Effector memory CD4-positive, alpha-beta T cell (primary cell): ENCODE results near the gene PRDX3.
"Not testable (repeated sequence)": the region's sequence is repeated elsewhere in the genome, so short reads cannot be mapped to it uniquely, and the experiment has no call there.

Source experiments
- DNase-seq, 3 donors: peaks; one replicate each; pipeline ENCODE4 v3.0.0-alpha.2; 2020
- H3K27ac ChIP-seq: 2 replicates; pipeline ENCODE4 v1.7.0; 2013; ENCODE audit warnings: mild to moderate bottlenecking, low read length, moderate library complexity; ENCODE audit not compliant: insufficient read depth, poor library complexity, severe bottlenecking
- H3K27me3 ChIP-seq: replicated peaks from 2 replicates; pipeline ENCODE4 v1.7.0; 2013; ENCODE audit warnings: mild to moderate bottlenecking, low read length; ENCODE audit not compliant: insufficient read depth, control insufficient read depth, poor library complexity, severe bottlenecking
- H3K36me3 ChIP-seq: 2 replicates; pipeline ENCODE4 v1.7.0; 2013; ENCODE audit warnings: mild to moderate bottlenecking, low read length, moderate library complexity; ENCODE audit not compliant: control insufficient read depth, insufficient read depth
- H3K4me1 ChIP-seq: 2 replicates; pipeline ENCODE4 v1.7.0; 2013; ENCODE audit warnings: low read length, mild to moderate bottlenecking; ENCODE audit not compliant: control insufficient read depth, insufficient read depth, poor library complexity, severe bottlenecking
- H3K4me3 ChIP-seq: 2 replicates; pipeline ENCODE4 v1.7.0; 2013; ENCODE audit warnings: low read length, low read depth, mild to moderate bottlenecking; ENCODE audit not compliant: insufficient read depth, poor library complexity, severe bottlenecking
- H3K9me3 ChIP-seq: 2 replicates; pipeline ENCODE4 v1.7.0; 2013; ENCODE audit warnings: mild to moderate bottlenecking, low read length, moderate library complexity; ENCODE audit not compliant: control insufficient read depth

The PRDX3 gene

GRCh38 chr10:119149729-119150128, 28.9 kb downstream of the PRDX3 start:
- Histone ChIP-seq H3K4me3 (no peak overlapping the region), H3K9me3 (no peaks in the 10 kb centered on the region), H3K27ac (no peak overlapping the region), H3K27me3 (no peaks in the 10 kb centered on the region), H3K36me3 (peaks cover 26% of the 10 kb centered on the region), H3K4me1 (no peaks in the 10 kb centered on the region)
- no peak for DNase-seq

GRCh38 chr10:119149157-119149556, 29.5 kb downstream of the PRDX3 start:
- no peak overlapping the region for H3K4me3 ChIP-seq
- H3K36me3 ChIP-seq, result peaks cover 21% of the 10 kb centered on the region
- H3K27me3 ChIP-seq, result no peaks in the 10 kb centered on the region
- no peak for DNase-seq
- no peak overlapping the region for H3K27ac ChIP-seq
- no peaks in the 10 kb centered on the region for H3K4me1 ChIP-seq
- no peaks in the 10 kb centered on the region for H3K9me3 ChIP-seq

GRCh38 chr10:119143657-119144056, 35.0 kb downstream of the PRDX3 start:
- no peak overlapping the region for H3K4me3 ChIP-seq
- no peaks in the 10 kb centered on the region for H3K4me1 ChIP-seq
- H3K27ac ChIP-seq, result no peak overlapping the region
- H3K27me3 ChIP-seq, result no peaks in the 10 kb centered on the region
- peaks cover 13% of the 10 kb centered on the region for H3K36me3 ChIP-seq
- DNase-seq, result no peak
- no peaks in the 10 kb centered on the region for H3K9me3 ChIP-seq

GRCh38 chr10:119140603-119141245, 37.9 kb downstream of the PRDX3 start:
- H3K4me3 ChIP-seq, result no peak overlapping the region
- H3K9me3 ChIP-seq, result no peaks in the 10 kb centered on the region
- H3K36me3 ChIP-seq, result no peaks in the 10 kb centered on the region
- no peak overlapping the region for H3K27ac ChIP-seq
- no peak for DNase-seq
- no peaks in the 10 kb centered on the region for H3K27me3 ChIP-seq
- H3K4me1 ChIP-seq, result peaks cover 4% of the 10 kb centered on the region

- Histone ChIP-seq H3K36me3 (no peaks in the 10 kb centered on the region), H3K27me3 (no peaks in the 10 kb centered on the region), H3K9me3 (no peaks in the 10 kb centered on the region), H3K4me1 (peaks cover 4% of the 10 kb centered on the region), H3K27ac (no peak overlapping the region), H3K4me3 (no peak overlapping the region)
- peak; percentile 5 to 25 (median 8) for DNase-seq
Observed at GRCh38 chr10:119139464-119140067, 39.0 kb downstream of the PRDX3 start.

- Histone ChIP-seq H3K27me3 (no peaks in the 10 kb centered on the region), H3K4me3 (no peak overlapping the region), H3K9me3 (no peaks in the 10 kb centered on the region), H3K27ac (no peak overlapping the region), H3K36me3 (no peaks in the 10 kb centered on the region), H3K4me1 (peaks cover 4% of the 10 kb centered on the region)
- DNase-seq, result no peak
Observed at GRCh38 chr10:119138346-119139306, 40.0 kb downstream of the PRDX3 start.

- not testable (repeated sequence) for H3K9me3 ChIP-seq
Observed at GRCh38 chr10:119137878-119138277, 40.7 kb downstream of the PRDX3 start.

GRCh38 chr10:119136084-119136483, 42.5 kb downstream of the PRDX3 start:
- Histone ChIP-seq H3K27ac (no peak overlapping the region), H3K27me3 (no peaks in the 10 kb centered on the region), H3K9me3 (no peaks in the 10 kb centered on the region), H3K4me3 (no peak overlapping the region), H3K4me1 (peaks cover 4% of the 10 kb centered on the region), H3K36me3 (peaks cover 10% of the 10 kb centered on the region)
- no peak for DNase-seq

More at GRCh38 chr10:119137878-119138277, 40.7 kb downstream of the PRDX3 start:
- not testable (repeated sequence) for H3K27ac ChIP-seq, DNase-seq, H3K4me3 ChIP-seq, H3K4me1 ChIP-seq, H3K27me3 ChIP-seq, H3K36me3 ChIP-seq

- Histone ChIP-seq H3K27ac (no peak overlapping the region), H3K4me1 (peaks cover 10% of the 10 kb centered on the region), H3K27me3 (no peaks in the 10 kb centered on the region), H3K4me3 (no peak overlapping the region), H3K9me3 (no peaks in the 10 kb centered on the region), H3K36me3 (peaks cover 10% of the 10 kb centered on the region)
- DNase-seq, result no peak
Observed at GRCh38 chr10:119135513-119135881, 43.1 kb downstream of the PRDX3 start.

GRCh38 chr10:119133949-119134348, 44.7 kb downstream of the PRDX3 start:
- Histone ChIP-seq H3K4me1 (peaks cover 12% of the 10 kb centered on the region), H3K27me3 (no peaks in the 10 kb centered on the region), H3K27ac (no peak overlapping the region), H3K9me3 (no peaks in the 10 kb centered on the region), H3K4me3 (no peak overlapping the region), H3K36me3 (peaks cover 15% of the 10 kb centered on the region)
- DNase-seq, result no peak
